ENCODE results near the gene KIAA0232. TPM values are rescaled to one million over a fixed set of nuclear protein-coding genes. Genes with fewer than 3 reads are reported as not detected.
A peak's percentile ranks its signal among the peaks of the same experiment; 100 is the strongest.

KIAA0232 gene
- total RNA-seq, 1 experiment from 2014 or later, result 5.5 TPM

- peak overlapping the region; percentile 95 for H3K9ac ChIP-seq (ENCODE audit: low read length)
- peak overlapping the region; percentile 67; the same call in 1 of the 2 replicates for H2AFZ ChIP-seq (ENCODE audit: low read length)
- H3K4me1 ChIP-seq (ENCODE audit: insufficient read depth, low read length), result no peaks in the 10 kb centered on the region; the same call in 1 of the 2 replicates
- H4K20me1 ChIP-seq (ENCODE audit: low read length), result peaks cover 22% of the 10 kb centered on the region
- ATAC-seq (peak; percentile 18; the same call in 1 of the 2 replicates), DNase-seq (no peak)
- no peaks in the 10 kb centered on the region for H3K36me3 ChIP-seq (ENCODE audit: low read depth, low read length)
- H3K4me3 ChIP-seq (ENCODE audit: low read length), result peak overlapping the region; percentile 71
- no peak for TF ChIP-seq CTCF (conservative IDR thresholded peaks at IDR 0.05; ENCODE audit: low read depth, low read length)
- no peak for TF ChIP-seq EZH2 (IDR thresholded peaks at IDR 0.05; ENCODE audit: low read length, unreplicated experiment)
- no peak for TF ChIP-seq EZH2phosphoT487 (IDR thresholded peaks at IDR 0.05; ENCODE audit: borderline replicate concordance, low read length)
- H3K9me3 ChIP-seq (ENCODE audit: low read length), result no peaks in the 10 kb centered on the region
- H3F3A ChIP-seq (ENCODE audit: low read length, unreplicated experiment), result no peaks in the 10 kb centered on the region
- H3K27me3 ChIP-seq (ENCODE audit: low read length), result no peaks in the 10 kb centered on the region
- intact Hi-C loops (cut with micrococcal nuclease), result loop anchor here (2.0 to 5.0 kb wide), 3 partner anchors 42 to 90 kb away; no protein-coding TSS in a partner anchor
- peaks cover 48% of the 10 kb centered on the region for H3K79me2 ChIP-seq (ENCODE audit: low read length)
- no TSS peak for BruUV-seq (replicated peaks)
- CTCF ChIA-PET, result no interaction called here
- peak overlapping the region; percentile 52 for H3K27ac ChIP-seq (ENCODE audit: low read length)
- H3K9me2 ChIP-seq (replicated peaks; ENCODE audit: low read length), result no peaks in the 10 kb centered on the region
- peak overlapping the region; percentile 76 for H3K4me2 ChIP-seq (ENCODE audit: low read length)
- POLR2A ChIA-PET (ENCODE audit: unreplicated experiment), result no interaction called here
These were observed 251 bp downstream of the KIAA0232 start for GRCh38 chr4:6782846-6783110.

GRCh38 chr4:6783111-6783981 lies 819 bp downstream of the KIAA0232 start:
- Histone ChIP-seq H3K4me2 (ENCODE audit: low read length) (peak overlapping the region; percentile 81), H3K4me1 (ENCODE audit: insufficient read depth, low read length) (no peaks in the 10 kb centered on the region; the same call in 1 of the 2 replicates), H4K20me1 (ENCODE audit: low read length) (peaks cover 22% of the 10 kb centered on the region), H3K4me3 (ENCODE audit: low read length) (peak overlapping the region; percentile 71), H2AFZ (ENCODE audit: low read length) (peak overlapping the region; percentile 67; the same call in 1 of the 2 replicates), H3K9ac (ENCODE audit: low read length) (peak overlapping the region; percentile 95), H3K9me3 (ENCODE audit: low read length) (no peaks in the 10 kb centered on the region), H3K79me2 (ENCODE audit: low read length) (peaks cover 54% of the 10 kb centered on the region), H3K9me2 (replicated peaks; ENCODE audit: low read length) (no peaks in the 10 kb centered on the region), H3K27me3 (ENCODE audit: low read length) (no peaks in the 10 kb centered on the region), H3K36me3 (ENCODE audit: low read depth, low read length) (no peaks in the 10 kb centered on the region), H3K27ac (ENCODE audit: low read length) (peak overlapping the region; percentile 52), H3F3A (ENCODE audit: low read length, unreplicated experiment) (no peaks in the 10 kb centered on the region)
- intact Hi-C loops (cut with micrococcal nuclease), result loop anchor here (2.0 to 5.0 kb wide), 3 partner anchors 41 to 89 kb away; no protein-coding TSS in a partner anchor
- CTCF ChIA-PET, result no interaction called here
- peak; percentile 81 for ATAC-seq
- peak; percentile 76 for DNase-seq
- POLR2A ChIA-PET (ENCODE audit: unreplicated experiment), result no interaction called here
- no TSS peak for BruUV-seq (replicated peaks)
- no peak for TF ChIP-seq EZH2phosphoT487 (IDR thresholded peaks at IDR 0.05; ENCODE audit: borderline replicate concordance, low read length)
- TF ChIP-seq EZH2 (IDR thresholded peaks at IDR 0.05; ENCODE audit: low read length, unreplicated experiment), result no peak
- TF ChIP-seq CTCF (conservative IDR thresholded peaks at IDR 0.05; ENCODE audit: low read depth, low read length), result no peak

GRCh38 chr4:6785572-6785925 lies 3.0 kb downstream of the KIAA0232 start:
- Histone ChIP-seq H3K4me1 (ENCODE audit: insufficient read depth, low read length) (no peaks in the 10 kb centered on the region; the same call in 1 of the 2 replicates), H3K9me3 (ENCODE audit: low read length) (no peaks in the 10 kb centered on the region), H3K36me3 (ENCODE audit: low read depth, low read length) (no peaks in the 10 kb centered on the region), H3K4me2 (ENCODE audit: low read length) (no peak overlapping the region), H3K27ac (ENCODE audit: low read length) (no peak overlapping the region), H3K27me3 (ENCODE audit: low read length) (no peaks in the 10 kb centered on the region), H3K9me2 (replicated peaks; ENCODE audit: low read length) (no peaks in the 10 kb centered on the region), H3K79me2 (ENCODE audit: low read length) (peaks cover 75% of the 10 kb centered on the region), H3K4me3 (ENCODE audit: low read length) (no peak overlapping the region), H4K20me1 (ENCODE audit: low read length) (peaks cover 22% of the 10 kb centered on the region), H3F3A (ENCODE audit: low read length, unreplicated experiment) (no peaks in the 10 kb centered on the region), H3K9ac (ENCODE audit: low read length) (no peak overlapping the region), H2AFZ (ENCODE audit: low read length) (no peak overlapping the region)
- ATAC-seq (no peak), DNase-seq (no peak)
- intact Hi-C loops (cut with micrococcal nuclease), result no loop called here
- ChIA-PET CTCF (no interaction called here), POLR2A (ENCODE audit: unreplicated experiment) (no interaction called here)
- no TSS peak for BruUV-seq (replicated peaks)
- TF ChIP-seq EZH2phosphoT487 (IDR thresholded peaks at IDR 0.05; ENCODE audit: borderline replicate concordance, low read length) (no peak), EZH2 (IDR thresholded peaks at IDR 0.05; ENCODE audit: low read length, unreplicated experiment) (no peak), CTCF (conservative IDR thresholded peaks at IDR 0.05; ENCODE audit: low read depth, low read length) (no peak)
